Measurements from ENCODE around the gene MMAB. TPM values are rescaled to one million over a fixed set of nuclear protein-coding genes. Genes with fewer than 3 reads are reported as not detected.

MMAB gene
- total and polyA plus RNA-seq, 2 of the 13 experiments (the other 11 are each of a cell fraction or from before 2014, with no cell fraction given), result 26.1 to 77.3 TPM

GRCh38 chr12:109573029-109573913, at the start of gene MMAB, which contains the start of gene MVK (continued):
- TF ChIP-seq USF2 (IDR thresholded peaks at IDR 0.05; ENCODE audit: low read depth, low read length), result peak; percentile 82
- TF ChIP-seq USF2 (CRISPR knock-in tag; IDR thresholded peaks at IDR 0.05; ENCODE audit: borderline replicate concordance), result peak; percentile 87
- peak; percentile 99 for TF ChIP-seq ZFX (CRISPR knock-in tag; IDR thresholded peaks at IDR 0.05; ENCODE audit: low read depth)
- peak; percentile 29 for TF ChIP-seq RARA (CRISPR knock-in tag; IDR thresholded peaks at IDR 0.05)
- TF ChIP-seq KAT8 (CRISPR knock-in tag; IDR thresholded peaks at IDR 0.05), result peak; percentile 85
- TF ChIP-seq TRIM24 (CRISPR knock-in tag; IDR thresholded peaks at IDR 0.05), result no peak
- TF ChIP-seq ZNF414 (CRISPR knock-in tag; IDR thresholded peaks at IDR 0.05), result peak; percentile 67; the same call in 1 of the 2 replicates
- no peak for TF ChIP-seq SRSF9 (IDR thresholded peaks at IDR 0.05; ENCODE audit: borderline replicate concordance, insufficient read depth, low read depth, low read length, poor library complexity, severe bottlenecking)
- no peak for TF ChIP-seq MAZ (IDR thresholded peaks at IDR 0.05; ENCODE audit: borderline replicate concordance, low read depth, low read length)
- TF ChIP-seq MAZ (CRISPR knock-in tag; IDR thresholded peaks at IDR 0.05; ENCODE audit: low read depth), result peak; percentile 84; the same call in 1 of the 2 replicates
- TF ChIP-seq SP4 (CRISPR knock-in tag; IDR thresholded peaks at IDR 0.05), result peak; percentile 90
- TF ChIP-seq ATF3 (CRISPR knock-in tag; IDR thresholded peaks at IDR 0.05), result peak; percentile 62; the same call in 1 of the 2 replicates
- TF ChIP-seq ARNT2 (CRISPR knock-in tag; IDR thresholded peaks at IDR 0.05; ENCODE audit: low read depth), result peak; percentile 83
- TF ChIP-seq ZNF264 (CRISPR knock-in tag; IDR thresholded peaks at IDR 0.05), result no peak; the same call in none of the 2 replicates
- peak; percentile 73 for TF ChIP-seq ESRRA (CRISPR knock-in tag; IDR thresholded peaks at IDR 0.05; ENCODE audit: low read depth)
- no peak for TF ChIP-seq PHF5A (CRISPR knock-in tag; IDR thresholded peaks at IDR 0.05; ENCODE audit: low read depth, unreplicated experiment)
- TF ChIP-seq DMAP1 (CRISPR knock-in tag; IDR thresholded peaks at IDR 0.05), result peak; percentile 96
- peak; percentile 66; the same call in 1 of the 2 replicates for TF ChIP-seq RELA (CRISPR knock-in tag; IDR thresholded peaks at IDR 0.05)
- peak; percentile 90 for TF ChIP-seq IKZF5 (CRISPR knock-in tag; IDR thresholded peaks at IDR 0.05)
- TF ChIP-seq SRY (CRISPR knock-in tag; IDR thresholded peaks at IDR 0.05), result 0 out of 2 replicates have a peak, but pooled peaks have one; percentile 73
- peak; percentile 77 for TF ChIP-seq HOXD1 (CRISPR knock-in tag; IDR thresholded peaks at IDR 0.05)
- TF ChIP-seq U2AF1 (optimal IDR thresholded peaks at IDR 0.05; ENCODE audit: low read depth, low read length), result no peak
- 0 out of 2 replicates have a peak, but pooled peaks have one; percentile 81 for TF ChIP-seq SP140L (CRISPR knock-in tag; IDR thresholded peaks at IDR 0.05; ENCODE audit: borderline replicate concordance)
- TF ChIP-seq ZNF562 (CRISPR knock-in tag; IDR thresholded peaks at IDR 0.05; ENCODE audit: borderline replicate concordance), result no peak
- TF ChIP-seq ZNF589 (CRISPR knock-in tag; conservative IDR thresholded peaks at IDR 0.05), result peak; percentile 61; the same call in 1 of the 2 replicates
- TF ChIP-seq CENPT (CRISPR knock-in tag; IDR thresholded peaks at IDR 0.05; ENCODE audit: low read depth), result peak; percentile 92

All from HepG2 (cell line).